Mammary epithelial cell (primary cell): ENCODE results near the gene GNG4.

Experiments
- CTCF ChIP-seq, 2 donors: IDR thresholded peaks in 1 of 2; conservative IDR thresholded peaks in 1 of 2; 2 replicates each; pipeline ENCODE4 v1.5.1; 2011 to 2012; ENCODE audit warnings: inconsistent platforms in 2 of 2, low read length in 2 of 2, mild to moderate bottlenecking in 2 of 2, control low read depth in 1 of 2, low read depth in 1 of 2; ENCODE audit not compliant: insufficient read depth in 1 of 2; ENCODE audit errors: extremely low read depth in 1 of 2
- EZH2 ChIP-seq: IDR thresholded peaks from 2 replicates; pipeline ENCODE4 v1.6.1; 2012; ENCODE audit warnings: low read length, inconsistent platforms, borderline replicate concordance

- no peak for TF ChIP-seq CTCF (conservative IDR thresholded peaks at IDR 0.05 in 1 of 2, IDR thresholded peaks at IDR 0.05 in 1 of 2; ENCODE audit: extremely low read depth in 1 of 2, insufficient read depth in 1 of 2, low read depth in 1 of 2, low read length in 2 of 2)
- no peak for TF ChIP-seq EZH2
Measured at GRCh38 chr1:235679644-235680043, 30.1 kb upstream of the GNG4 start.
